HG02571 (cell line): Measurements from ENCODE around the gene BRI3.
A peak's percentile ranks its signal among the peaks of the same experiment; 100 is the strongest.
"Not testable (repeated sequence)": the region's sequence is repeated elsewhere in the genome, so short reads cannot be mapped to it uniquely, and the experiment has no call there.

ENCODE experiments used
- ATAC-seq: cut with Tn5 transposase; IDR thresholded peaks from one replicate; pipeline ENCODE4 v1.9.1; 2021; ENCODE audit warnings: mild to moderate bottlenecking, moderate library complexity; ENCODE audit not compliant: unreplicated experiment

BRI3 gene

GRCh38 chr7:98303906-98304305 is 22.4 kb downstream of the BRI3 start:
- ATAC-seq, result no peak

GRCh38 chr7:98305951-98306535 is 24.6 kb downstream of the BRI3 start:
- ATAC-seq, result no peak

GRCh38 chr7:98307971-98308466 is 26.5 kb downstream of the BRI3 start:
- no peak for ATAC-seq

- ATAC-seq, result no peak
Measured at GRCh38 chr7:98309566-98309965, 28.1 kb downstream of the BRI3 start.

- no peak for ATAC-seq
Measured at GRCh38 chr7:98312201-98312600, 30.7 kb downstream of the BRI3 start.

GRCh38 chr7:98314469-98314868 is 33.0 kb downstream of the BRI3 start:
- ATAC-seq, result peak; percentile 46

GRCh38 chr7:98315318-98315993 is 34.0 kb downstream of the BRI3 start:
- peak; percentile 68 for ATAC-seq

- ATAC-seq, result not testable (repeated sequence)
Measured at GRCh38 chr7:98315994-98316527, 34.6 kb downstream of the BRI3 start.

GRCh38 chr7:98317366-98318040 is 36.0 kb downstream of the BRI3 start:
- no peak for ATAC-seq

- no peak for ATAC-seq
Measured at GRCh38 chr7:98319176-98319575, 37.7 kb downstream of the BRI3 start.

GRCh38 chr7:98321301-98321700 is 39.8 kb downstream of the BRI3 start:
- no peak for ATAC-seq

GRCh38 chr7:98322331-98323270 is 41.1 kb downstream of the BRI3 start:
- no peak for ATAC-seq

- ATAC-seq, result no peak
Measured at GRCh38 chr7:98323597-98324322, 42.3 kb downstream of the BRI3 start.

- no peak for ATAC-seq
Measured at GRCh38 chr7:98324782-98325181, 43.3 kb downstream of the BRI3 start.

GRCh38 chr7:98329100-98329790 is 47.8 kb downstream of the BRI3 start:
- ATAC-seq, result no peak

GRCh38 chr7:98329791-98330373 is 48.4 kb downstream of the BRI3 start:
- no peak for ATAC-seq

- ATAC-seq, result no peak
Measured at GRCh38 chr7:98330926-98331529, 49.5 kb downstream of the BRI3 start.

GRCh38 chr7:98334081-98334480 is 52.6 kb downstream of the BRI3 start:
- ATAC-seq, result no peak
